HG02678 (cell line): ENCODE results near the gene SRPRA.
"Not testable (repeated sequence)": the region's sequence is repeated elsewhere in the genome, so short reads cannot be mapped to it uniquely, and the experiment has no call there.

ENCODE experiments used
- ATAC-seq: cut with Tn5 transposase; IDR thresholded peaks from one replicate; pipeline ENCODE4 v1.9.1; 2021; ENCODE audit warnings: mild to moderate bottlenecking, moderate library complexity; ENCODE audit not compliant: unreplicated experiment

SRPRA gene

DNA sequence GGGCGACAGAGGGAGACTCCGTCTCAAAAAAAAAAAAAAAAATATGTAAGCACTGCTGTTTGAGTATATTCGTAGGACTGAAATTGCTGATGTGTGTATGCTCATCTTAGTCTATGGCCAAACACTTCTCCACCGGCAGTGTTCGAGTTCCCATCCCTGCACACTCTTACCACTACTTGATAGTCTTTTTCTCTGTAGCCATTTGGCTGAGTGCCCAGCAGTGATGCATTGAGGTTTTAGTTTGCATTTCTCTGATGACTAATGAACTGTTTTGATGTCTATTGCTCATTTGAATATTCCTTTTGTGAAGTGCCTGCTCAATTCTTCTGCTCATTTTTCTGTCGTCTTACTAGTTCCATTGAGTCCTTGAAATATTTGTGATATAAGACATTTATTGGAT lies 16.1 kb upstream of the SRPRA start:
- peak; percentile 52 for ATAC-seq

DNA sequence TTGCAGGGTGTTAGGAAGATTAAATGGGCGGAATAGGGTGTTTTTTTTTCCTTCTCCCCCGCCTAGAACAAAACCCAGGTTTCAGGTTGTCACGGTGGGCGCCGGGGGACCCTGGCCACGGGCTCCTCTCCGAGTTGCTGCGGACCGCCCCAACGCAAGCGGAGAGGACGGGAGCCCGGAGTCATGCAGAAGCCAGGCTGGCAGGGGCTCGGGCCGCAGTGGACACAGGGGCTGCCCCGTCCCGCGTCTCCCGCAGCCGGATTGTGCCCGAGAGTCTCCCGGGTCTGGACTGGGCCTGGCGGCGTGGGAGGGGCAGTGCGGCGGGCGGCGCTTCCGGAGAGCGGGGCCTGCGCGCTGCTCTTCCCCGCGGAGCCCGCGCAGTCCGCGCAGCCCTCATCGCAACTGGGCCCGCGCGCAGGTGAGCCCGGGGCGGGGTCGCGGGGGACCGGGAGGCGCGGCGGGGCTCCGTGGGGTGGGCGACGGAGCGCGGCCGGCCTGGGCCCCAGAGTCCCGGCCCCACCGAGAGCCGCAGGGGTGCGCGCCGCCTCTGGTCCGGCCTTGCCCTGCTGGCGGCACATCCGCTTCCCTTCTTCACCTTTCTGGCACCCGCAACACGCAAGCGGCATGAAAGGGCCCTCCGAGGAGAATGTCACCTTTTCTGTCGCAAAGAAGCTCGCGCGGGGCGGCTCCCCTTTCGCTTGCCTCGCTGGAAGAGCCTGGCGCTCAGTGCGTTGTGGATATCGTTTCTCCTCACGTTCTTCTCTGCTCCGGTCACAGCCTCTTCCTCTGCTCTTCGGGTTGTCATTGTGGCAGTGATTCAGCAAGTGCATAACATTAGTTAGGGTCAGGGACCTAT lies 14.3 kb upstream of the SRPRA start, which contains the start of gene TIRAP:
Gene TIRAP, plus strand, starts transcription at position 358 of the 856 bp plus-strand sequence. CDS start 7,802 bp downstream, outside the sequence.
- ATAC-seq: peak; percentile 68

DNA sequence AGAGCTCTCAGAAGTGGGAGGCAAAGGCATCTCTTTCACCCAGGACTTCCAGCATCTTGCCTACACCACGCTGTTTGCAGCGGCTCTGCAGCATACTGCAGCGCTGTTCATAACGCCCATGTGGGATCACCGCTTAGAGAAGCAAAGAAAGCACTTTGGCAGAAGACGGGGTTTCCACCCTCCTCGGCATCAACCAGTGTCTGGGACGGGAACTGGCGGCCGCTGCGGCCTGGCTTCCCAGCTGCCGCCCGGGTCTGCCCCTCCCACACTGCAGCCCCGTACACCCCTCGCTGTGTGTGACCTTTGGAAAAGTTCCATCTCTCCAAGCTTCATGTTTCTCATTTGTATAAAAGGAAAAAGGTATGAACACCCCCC lies 13.7 kb upstream of the SRPRA start:
- ATAC-seq: peak; percentile 28

DNA sequence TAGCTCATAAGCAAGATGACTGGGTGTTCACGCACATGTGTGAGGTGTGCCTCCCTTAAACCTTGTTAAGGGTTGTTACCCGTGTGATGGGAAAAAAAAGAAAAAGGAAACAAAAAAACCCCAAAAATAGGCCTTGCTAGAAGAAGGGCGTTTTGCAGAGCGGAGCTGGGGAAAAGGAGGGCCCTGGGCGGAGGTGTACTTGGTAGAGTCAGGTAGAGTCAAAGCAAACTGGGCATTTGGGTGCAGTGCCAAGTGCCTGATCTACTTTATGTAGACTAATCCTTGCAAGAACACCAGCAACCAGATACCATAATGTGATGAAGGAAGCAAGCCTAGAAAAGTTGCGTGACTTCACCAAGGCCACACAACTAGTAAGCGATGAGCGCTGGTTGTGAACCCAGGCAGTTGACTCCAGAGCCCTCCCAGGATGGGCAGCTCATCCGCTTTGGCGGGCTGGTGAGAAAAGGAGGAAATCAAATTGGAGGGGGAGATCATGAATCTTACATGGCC lies 13.0 kb upstream of the SRPRA start:
- ATAC-seq: no peak

DNA sequence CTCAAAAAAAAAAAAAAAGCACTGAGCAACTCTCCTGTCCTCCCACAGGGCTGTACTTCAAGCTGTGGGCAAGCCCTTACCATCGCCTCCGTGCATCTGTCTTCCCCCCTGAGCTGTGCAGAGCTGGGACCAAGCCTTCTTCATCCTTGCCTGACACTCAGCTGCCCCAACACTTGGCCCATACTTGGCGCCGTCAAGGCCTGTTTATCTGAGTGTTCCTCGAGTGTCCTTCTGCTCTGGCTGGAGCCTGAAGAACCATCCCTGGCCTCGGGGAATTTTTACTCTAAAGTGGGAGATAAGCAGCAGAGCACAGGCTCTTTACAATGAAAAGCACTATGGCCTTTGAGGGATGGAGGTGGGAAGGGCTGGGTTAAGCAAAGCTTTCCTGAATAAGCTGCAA lies 12.6 kb upstream of the SRPRA start:
- no peak for ATAC-seq

DNA sequence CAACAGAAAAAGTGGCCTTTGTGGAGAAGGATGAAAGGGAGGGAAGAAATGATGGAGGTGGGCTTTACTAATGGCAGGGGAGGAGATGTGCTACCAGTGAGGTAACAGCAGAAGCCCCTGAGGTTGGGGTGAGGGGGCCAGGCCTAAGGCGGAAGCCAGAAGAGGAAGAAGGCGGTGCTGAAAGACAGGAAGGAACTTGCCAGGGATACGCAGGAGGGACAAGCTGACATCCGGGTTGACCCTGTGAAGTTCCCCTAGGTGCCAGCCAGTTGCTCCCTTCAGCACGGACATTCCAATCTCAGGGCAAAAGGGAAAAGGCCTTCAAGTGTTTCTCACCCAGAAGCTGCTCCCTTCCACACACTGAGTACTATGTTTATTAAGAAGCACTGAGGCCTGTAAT lies 11.9 kb upstream of the SRPRA start:
- no peak for ATAC-seq

DNA sequence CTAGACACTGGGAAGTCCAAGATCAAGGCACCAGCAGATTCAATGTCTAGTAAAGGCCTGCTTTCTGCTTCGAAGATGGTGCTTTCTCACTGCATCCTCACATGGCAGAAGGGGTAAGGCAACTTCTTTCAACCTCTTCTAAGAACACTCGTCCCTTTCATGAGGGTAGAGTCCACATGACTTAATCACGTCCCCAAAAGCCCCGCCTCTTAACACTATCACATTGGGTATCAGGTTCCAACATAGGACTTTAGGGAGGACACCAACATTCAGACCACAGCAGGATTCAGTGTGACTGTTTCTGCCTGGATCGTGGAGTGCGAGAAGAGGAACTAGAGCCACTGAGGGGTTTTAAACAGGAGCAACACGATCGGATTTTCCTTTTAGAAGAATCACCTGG lies 10.5 kb upstream of the SRPRA start:
- ATAC-seq: no peak

DNA sequence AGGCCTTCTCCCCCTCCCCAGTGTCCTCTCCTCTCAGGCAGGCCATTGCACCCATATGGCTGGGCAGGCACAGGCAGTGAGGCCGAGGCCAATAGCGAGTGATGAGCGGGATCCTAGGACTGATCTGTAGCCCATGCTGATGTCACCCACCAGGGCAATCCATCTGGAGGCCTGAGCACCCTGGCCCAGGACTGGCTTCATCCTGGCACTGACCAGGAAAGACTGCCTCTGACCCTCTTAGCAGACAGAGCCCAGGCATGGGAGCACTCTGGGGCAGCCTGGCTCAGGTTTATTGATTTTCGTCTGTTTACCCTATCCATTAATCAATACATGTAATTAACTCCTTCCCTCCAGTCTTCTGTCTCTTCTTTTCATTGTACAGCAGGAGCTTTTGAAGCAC lies 9.1 kb upstream of the SRPRA start:
- no peak for ATAC-seq

DNA sequence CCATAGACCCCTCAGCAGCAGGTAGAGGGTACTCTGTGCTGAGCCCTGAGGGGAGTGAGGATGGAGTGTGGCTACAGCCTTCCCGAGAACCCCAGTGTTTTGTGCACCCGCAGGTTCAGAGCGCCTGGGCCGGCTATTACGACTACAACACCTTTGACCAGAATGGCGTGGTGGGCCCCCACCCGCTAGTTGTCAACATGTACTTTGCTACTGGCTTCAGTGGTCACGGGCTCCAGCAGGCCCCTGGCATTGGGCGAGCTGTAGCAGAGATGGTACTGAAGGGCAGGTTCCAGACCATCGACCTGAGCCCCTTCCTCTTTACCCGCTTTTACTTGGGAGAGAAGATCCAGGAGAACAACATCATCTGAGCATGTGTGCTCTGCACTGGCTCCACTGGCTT lies 8.6 kb upstream of the SRPRA start:
- ATAC-seq: no peak

DNA sequence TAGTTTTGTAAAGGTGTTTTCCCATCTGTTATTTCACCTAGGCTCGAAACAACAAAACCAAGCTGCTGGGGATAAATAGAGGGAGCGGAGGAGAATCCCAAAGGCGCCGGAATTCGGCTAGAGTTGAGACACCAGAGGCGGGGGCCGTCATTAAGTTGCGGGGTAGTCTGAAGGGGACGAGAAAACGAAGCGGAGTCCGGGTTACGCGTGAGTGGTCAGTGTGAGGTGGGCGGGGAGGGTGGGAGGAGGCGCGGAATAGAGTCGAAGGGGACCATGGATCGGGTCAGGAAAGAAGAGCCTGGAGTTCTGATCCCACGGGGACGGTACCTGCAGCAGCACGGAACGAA lies 361 bp downstream of the SRPRA start:
- ATAC-seq: peak; percentile 3

DNA sequence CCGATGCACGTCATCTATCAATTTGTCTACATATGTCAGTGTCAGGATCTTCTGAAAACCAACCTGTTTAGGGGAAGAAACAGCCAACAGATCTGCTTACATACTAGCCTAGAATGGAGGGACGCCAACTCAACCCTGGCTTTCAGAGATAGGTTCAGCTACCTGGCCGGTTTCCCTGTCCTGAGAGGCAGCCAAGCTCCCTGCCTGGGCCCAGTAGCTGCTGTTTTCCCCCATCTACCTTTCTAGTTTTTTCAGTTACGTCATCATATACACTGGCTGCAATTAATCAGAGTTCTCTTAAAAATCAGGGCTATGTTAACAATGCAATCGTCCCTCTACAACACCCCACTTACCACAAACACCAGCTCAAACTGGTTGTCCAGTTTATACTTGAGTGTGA lies 1.0 kb downstream of the SRPRA start:
- no peak for ATAC-seq

DNA sequence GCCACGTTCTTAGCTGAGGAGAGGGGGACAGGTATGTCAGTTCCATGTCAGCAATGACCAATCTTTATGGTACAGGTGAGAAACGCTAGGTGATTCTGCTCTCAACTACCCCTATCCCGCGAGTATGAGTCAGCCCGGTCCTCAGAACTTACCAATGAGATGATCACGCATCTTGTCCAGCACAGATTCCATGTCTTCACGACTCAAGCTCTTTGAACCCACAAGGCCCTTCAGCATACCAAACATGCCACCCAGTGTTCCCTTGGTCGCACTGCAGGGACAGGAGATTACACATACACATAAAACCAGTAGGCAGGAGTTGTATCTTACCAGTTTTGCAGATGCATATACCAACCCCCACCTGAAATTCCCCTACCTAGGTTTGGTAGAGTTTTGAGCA lies 2.9 kb downstream of the SRPRA start:
- ATAC-seq: no peak

DNA sequence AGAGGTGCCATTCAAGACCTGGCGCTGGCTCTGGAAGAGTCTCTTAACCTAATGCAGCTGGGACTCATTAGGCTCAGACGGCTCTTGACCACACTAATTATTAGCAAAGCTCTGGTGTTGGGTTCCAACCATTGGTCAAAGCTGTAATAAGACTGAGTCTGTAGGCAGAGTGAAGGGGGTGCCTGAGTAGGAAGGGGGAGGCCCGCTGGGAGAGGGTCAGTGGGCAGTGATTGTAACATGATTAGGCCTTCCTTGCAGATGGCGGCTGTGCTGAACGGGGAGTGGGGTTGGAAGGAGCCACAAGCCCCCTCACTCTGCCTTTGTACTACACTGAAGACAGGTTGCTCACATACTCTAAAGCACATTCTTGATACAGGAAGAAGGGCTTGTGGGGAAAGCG lies 5.2 kb downstream of the SRPRA start:
- no peak for ATAC-seq

DNA sequence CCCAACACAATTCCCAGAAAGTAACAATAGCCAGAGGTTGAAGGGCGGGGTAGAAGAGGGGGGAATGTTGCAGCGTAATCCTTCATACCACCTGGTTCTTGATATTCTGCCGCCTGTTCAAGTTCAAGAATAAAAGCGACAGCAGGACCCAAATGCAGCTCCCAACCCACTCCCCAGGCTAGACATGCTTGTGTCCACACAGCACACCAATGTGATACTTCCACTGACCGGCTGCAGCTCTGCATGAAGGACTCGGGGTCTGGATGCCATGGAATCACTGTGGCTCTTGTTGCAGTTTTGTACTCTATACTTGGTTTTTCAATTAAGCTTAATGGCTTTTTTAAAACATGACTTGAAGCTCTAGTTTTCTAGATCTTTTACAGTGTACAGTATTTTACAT lies 6.5 kb downstream of the SRPRA start:
- no peak for ATAC-seq

DNA sequence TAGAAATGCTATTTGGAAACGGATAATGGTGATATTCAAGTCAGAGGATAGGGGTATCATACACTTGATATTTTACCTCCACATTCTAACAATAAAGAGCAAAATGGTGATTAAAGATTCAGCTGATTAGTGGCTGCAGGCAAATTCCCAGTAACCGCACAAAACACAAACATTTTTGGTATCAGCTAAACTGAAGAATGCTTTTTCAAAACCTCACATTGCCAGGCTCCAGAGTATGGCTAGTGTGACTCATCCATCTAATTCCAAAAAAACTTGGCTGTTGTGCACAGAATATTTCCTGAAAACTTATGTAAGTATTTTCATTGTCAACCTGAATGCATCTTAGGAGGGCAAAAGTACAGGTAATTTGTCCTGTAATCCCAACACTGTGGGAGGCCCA lies 10.9 kb downstream of the SRPRA start:
- no peak for ATAC-seq

DNA sequence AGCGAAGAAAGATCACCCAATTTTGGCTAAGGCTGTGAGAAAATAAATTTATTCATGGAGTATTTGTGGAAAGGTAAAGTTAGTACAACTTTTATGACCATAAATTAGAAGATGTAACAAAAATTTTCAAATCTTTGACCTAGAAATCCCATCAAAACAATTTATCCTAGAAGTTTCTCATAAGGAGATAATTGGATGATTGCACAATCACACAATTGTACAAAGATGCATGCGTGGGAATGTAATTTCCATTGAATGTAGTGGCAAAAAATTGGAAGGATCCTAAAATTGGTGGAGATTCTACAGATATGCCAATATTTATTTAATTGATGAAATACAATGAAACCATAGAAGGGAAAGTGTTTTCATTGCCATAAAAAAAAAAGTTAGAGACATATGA lies 11.6 kb downstream of the SRPRA start:
- no peak for ATAC-seq

DNA sequence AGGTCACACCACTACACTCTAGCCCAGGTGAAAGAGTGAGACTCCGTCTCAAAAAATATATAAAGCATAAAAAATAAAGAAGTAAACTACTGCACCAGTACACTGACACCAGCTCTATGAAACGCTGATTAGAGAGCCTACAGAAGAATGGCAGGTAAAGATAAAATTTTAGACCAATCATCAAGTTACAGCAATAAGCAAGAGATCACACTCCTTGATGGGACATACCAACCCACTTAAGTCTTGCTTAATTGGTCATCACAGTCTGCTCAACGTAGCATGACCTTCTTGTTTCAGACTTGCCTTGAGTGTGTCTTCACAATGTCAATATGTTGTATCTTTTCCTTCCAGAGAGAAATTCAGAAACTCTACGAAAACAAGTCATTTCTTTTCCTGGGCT lies 12.5 kb downstream of the SRPRA start:
- no peak for ATAC-seq

DNA sequence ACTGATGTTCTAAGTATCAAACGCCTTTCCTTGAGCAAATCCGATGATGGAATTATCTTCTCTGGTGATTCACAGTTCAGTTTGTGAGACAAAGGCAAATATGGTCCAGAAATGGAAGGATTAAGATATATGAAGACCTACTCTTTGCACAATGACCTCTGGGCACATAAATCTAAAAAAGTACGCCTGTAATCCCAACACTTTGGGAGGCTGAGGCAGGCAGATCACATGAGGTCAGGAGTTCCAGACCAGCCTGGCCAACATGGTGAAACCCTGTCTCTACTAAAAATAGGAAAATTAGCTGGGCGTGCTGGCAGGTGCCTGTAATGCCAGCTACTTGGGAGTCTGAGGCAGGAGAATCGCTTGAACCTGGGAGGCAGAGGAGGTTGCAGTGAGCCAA lies 13.2 kb downstream of the SRPRA start:
- not testable (repeated sequence) for ATAC-seq

DNA sequence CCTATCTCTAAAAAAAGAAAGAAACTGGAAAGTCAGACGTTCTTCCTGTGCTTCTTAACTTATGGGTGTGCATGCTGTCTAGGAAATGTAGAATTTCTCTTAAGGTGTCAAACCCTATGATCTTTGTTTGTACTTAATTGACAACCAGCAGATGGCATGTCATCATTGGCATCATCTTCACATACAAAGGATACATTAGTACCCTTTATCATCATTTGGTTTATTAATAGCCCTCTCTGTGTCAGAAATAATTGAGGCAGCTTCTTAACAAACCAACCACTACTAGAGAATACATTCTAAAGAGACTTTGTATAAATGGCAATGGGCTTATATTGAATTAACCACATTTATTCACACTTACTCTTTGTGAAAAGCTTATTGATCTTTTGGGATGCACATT lies 13.9 kb downstream of the SRPRA start:
- no peak for ATAC-seq

DNA sequence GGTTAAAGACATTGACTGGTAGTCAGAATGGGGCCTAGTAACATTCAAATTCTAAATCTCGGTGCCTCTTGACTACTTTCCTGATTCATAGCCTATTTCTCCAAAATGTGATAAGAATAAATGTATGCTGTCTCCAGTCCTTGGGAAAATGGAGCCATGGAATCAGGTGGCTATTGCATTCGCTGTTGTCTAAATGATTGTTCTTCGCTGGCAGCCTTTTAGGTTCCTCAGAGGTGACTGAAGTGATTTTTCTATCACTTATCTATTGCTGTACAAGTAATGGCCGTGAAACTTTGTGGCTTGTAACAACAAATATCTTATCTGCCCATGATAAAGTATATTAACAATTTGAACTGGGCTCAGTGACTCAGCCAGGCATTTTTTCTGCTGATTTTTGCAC lies 15.4 kb downstream of the SRPRA start:
- ATAC-seq: no peak

DNA sequence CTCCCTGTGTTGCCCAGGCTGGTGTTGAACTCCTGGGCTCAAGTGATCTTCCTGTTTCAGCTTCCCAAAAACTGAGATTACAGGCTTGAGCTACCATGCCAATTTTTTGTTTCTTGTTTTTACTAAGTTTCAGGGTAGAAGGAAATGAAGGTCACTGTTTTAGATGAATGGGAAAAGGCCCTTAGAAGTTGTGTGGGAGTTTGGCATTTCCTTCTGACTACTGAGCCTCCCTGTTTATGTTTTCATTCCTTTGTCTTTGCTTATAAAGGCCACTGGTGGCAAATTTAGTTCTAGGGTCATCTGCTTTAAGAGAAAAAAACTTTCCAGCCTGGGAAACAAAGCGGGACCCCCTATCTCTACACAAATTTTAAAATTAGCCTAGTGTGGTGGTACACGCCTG lies 22.1 kb downstream of the SRPRA start:
- no peak for ATAC-seq

DNA sequence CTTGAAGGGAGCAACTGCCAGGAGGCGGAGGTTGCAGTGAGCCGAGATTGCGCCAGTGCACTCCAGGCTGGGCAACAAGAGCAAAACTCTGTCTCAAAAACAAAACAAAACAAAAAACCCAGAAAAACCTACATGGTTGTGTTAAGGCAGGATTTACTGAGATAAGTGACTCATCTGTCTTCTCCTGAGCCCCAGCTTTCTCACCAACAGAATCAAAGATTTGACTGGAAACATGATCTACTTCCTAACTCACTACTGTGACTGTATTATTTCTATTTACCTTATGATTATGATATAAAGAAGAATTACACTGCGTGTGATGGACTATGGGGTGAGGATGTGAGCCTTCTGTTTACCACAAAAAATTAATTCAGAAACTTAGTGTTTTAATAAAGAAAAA lies 35.3 kb downstream of the SRPRA start:
- ATAC-seq: no peak

DNA sequence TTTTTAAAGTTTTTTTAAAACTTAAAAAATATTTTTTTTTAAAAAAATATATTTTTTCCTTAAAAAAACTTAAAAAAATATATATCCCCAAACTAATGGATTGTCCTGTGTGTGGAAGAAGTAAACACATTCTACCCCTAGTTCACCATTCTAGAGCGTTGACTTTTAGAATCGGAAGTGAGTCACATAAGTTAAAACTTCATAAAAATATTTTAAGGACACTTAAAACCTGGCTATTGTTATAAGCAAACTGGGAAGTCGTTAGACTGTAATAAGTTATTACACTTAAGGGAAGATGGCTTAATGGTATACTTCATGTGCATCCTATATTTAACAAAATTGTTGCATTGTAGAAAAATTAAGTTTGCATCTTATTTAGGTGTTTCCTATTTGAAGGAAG lies 36.0 kb downstream of the SRPRA start:
- no peak for ATAC-seq
